Measurements from ENCODE around the gene ATRN. TPM values are rescaled to one million over a fixed set of nuclear protein-coding genes. Genes with fewer than 3 reads are reported as not detected.

The ATRN gene
- total and polyA plus RNA-seq, 4 donors, result 8.4 to 104 (median 46.0) TPM

DNA sequence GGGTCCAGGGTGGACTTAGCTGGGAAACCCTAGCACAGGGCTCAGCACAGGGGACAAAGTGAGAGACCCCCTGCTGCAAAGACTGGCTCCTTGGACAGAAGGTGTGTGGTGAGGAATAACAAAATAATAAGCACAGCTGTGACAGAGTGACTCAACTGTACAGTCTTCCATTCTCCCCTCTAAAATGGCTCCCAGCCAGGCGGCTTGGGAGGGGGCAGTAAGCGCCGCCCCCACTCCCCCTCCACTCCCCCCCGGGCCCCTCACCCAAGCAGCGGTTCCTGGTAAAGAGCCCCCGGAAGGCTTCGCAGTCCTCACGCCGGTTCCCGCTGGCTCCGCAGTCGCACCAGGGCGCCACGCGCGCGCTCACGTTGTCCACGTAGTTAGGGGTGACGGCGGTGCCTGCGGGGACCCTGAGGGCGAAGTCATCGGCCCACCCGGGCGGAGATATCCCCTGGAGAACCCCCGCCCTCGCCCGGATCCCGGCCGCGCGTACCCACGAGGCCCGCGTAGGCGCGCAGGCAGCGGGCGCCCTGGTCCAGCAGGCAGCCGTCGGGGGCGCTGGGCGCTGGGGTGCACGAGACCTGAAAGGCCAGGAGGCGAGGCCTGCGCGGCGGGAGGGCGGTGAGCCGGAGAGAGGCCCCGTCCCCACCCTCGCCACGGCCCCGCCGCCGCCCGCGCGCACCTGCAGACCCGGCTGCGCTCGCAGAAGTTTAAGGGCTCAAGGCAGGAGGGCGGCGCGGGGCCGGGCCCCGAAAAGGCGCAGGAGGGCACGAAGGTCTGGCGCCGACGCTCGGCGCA lies 189.6 kb downstream of the ATRN start (continued):
- TF ChIP-seq, protein P1, sequence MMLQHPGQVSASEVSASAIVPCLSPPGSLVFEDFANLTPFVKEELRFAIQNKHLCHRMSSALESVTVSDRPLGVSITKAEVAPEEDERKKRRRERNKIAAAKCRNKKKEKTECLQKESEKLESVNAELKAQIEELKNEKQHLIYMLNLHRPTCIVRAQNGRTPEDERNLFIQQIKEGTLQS (IDR thresholded peaks at IDR 0.05), result no peak
- TF ChIP-seq FOXA2 (IDR thresholded peaks at IDR 0.05) (no peak), RAD21 (IDR thresholded peaks at IDR 0.05) (no peak), NR2F2 (IDR thresholded peaks at IDR 0.05) (no peak), SP1 (IDR thresholded peaks at IDR 0.05) (no peak), EGR1 (IDR thresholded peaks at IDR 0.05; ENCODE audit: low read depth in 2 of 2) (no peak)

- no peak overlapping the region for H3K27ac ChIP-seq (ENCODE audit: low read depth in 1 of 2, low read length in 2 of 2)
- TF ChIP-seq, protein P2, sequence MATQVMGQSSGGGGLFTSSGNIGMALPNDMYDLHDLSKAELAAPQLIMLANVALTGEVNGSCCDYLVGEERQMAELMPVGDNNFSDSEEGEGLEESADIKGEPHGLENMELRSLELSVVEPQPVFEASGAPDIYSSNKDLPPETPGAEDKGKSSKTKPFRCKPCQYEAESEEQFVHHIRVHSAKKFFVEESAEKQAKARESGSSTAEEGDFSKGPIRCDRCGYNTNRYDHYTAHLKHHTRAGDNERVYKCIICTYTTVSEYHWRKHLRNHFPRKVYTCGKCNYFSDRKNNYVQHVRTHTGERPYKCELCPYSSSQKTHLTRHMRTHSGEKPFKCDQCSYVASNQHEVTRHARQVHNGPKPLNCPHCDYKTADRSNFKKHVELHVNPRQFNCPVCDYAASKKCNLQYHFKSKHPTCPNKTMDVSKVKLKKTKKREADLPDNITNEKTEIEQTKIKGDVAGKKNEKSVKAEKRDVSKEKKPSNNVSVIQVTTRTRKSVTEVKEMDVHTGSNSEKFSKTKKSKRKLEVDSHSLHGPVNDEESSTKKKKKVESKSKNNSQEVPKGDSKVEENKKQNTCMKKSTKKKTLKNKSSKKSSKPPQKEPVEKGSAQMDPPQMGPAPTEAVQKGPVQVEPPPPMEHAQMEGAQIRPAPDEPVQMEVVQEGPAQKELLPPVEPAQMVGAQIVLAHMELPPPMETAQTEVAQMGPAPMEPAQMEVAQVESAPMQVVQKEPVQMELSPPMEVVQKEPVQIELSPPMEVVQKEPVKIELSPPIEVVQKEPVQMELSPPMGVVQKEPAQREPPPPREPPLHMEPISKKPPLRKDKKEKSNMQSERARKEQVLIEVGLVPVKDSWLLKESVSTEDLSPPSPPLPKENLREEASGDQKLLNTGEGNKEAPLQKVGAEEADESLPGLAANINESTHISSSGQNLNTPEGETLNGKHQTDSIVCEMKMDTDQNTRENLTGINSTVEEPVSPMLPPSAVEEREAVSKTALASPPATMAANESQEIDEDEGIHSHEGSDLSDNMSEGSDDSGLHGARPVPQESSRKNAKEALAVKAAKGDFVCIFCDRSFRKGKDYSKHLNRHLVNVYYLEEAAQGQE (IDR thresholded peaks at IDR 0.05), result no peak
- no peak for TF ChIP-seq YY1 (IDR thresholded peaks at IDR 0.05)
- no peak for TF ChIP-seq NR2F2 (IDR thresholded peaks at IDR 0.05)
- TF ChIP-seq HNF4A (conservative IDR thresholded peaks at IDR 0.05), result no peak
- TF ChIP-seq FOXA2 (IDR thresholded peaks at IDR 0.05), result no peak
- H3K27me3 ChIP-seq (ENCODE audit: control insufficient read depth in 4 of 4, insufficient read depth in 4 of 4, low read length in 3 of 4), result peaks cover 0 to 23% (median 5%) of the 10 kb centered on the region in 4 donors
- H3K9me3 ChIP-seq (ENCODE audit: control insufficient read depth in 4 of 4, low read length in 3 of 4), result no peaks in the 10 kb centered on the region
- no peak for DNase-seq (ENCODE audit: low spot score)
- H3K9ac ChIP-seq (ENCODE audit: low read depth in 1 of 2, low read length in 2 of 2), result no peak overlapping the region
- H3K36me3 ChIP-seq (ENCODE audit: control insufficient read depth in 4 of 4, insufficient read depth in 3 of 4, low read depth in 1 of 4, low read length in 3 of 4), result no peaks in the 10 kb centered on the region
- H3K4me1 ChIP-seq (ENCODE audit: control insufficient read depth in 4 of 4, insufficient read depth in 4 of 4, low read length in 3 of 4), result peaks cover 0 to 8% (median 3%) of the 10 kb centered on the region in 4 donors
- 10% methylated on average over 60 of the region's 60 CpGs for WGBS
- no peak overlapping the region for H3K4me3 ChIP-seq (ENCODE audit: low read depth in 1 of 3, low read length in 3 of 3)
Observed at GRCh38 chr20:3661060-3661813, 190.4 kb downstream of the ATRN start.

DNA sequence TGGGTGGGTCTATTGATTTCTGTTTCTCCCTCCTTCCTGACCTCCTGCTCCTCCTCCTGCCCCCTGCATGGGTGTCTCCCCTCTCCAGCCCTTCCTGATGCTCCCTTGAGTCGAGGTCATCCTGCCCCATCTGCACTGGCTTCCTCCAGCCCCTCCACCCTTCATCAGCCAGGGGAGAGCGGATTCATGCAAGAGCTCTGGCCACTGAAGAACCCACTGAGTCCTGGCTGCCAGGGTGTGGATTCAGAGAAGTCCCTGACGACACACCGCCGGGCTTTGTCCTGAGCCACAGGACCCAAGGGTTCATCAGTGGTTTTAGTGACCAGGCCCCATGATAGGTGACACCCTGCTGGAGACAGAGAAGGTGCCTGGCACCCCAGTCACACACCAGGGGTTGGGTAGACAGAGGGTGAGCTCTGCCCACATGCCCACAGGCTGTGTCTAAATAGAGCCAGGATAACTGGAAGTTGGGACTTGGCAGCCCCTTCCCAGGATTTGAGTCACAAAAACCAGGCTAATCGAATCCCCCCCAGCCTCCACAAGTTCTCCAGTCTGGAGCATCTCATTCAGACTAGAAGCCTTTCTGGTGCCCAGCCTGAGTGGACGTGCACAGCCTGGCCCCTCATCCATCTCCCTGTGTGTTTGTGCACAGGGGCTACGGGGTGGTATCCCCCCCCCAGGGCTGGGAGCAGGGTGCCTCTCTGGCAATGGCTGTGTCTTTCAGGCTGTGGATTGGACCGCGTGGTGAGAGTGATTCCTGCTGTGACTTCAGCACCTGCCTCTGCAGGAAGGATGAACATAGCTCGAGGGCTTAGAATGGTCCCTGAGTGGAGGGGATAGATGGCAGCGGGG lies 191.2 kb downstream of the ATRN start:
- Histone ChIP-seq H3K27ac (ENCODE audit: low read depth in 1 of 2, low read length in 2 of 2) (no peak overlapping the region), H3K9ac (ENCODE audit: low read depth in 1 of 2, low read length in 2 of 2) (no peak overlapping the region), H3K4me3 (ENCODE audit: low read depth in 1 of 3, low read length in 3 of 3) (no peak overlapping the region), H3K9me3 (ENCODE audit: control insufficient read depth in 4 of 4, low read length in 3 of 4) (no peaks in the 10 kb centered on the region), H3K4me1 (ENCODE audit: control insufficient read depth in 4 of 4, insufficient read depth in 4 of 4, low read length in 3 of 4) (peaks cover 0 to 8% (median 3%) of the 10 kb centered on the region in 4 donors), H3K36me3 (ENCODE audit: control insufficient read depth in 4 of 4, insufficient read depth in 3 of 4, low read depth in 1 of 4, low read length in 3 of 4) (no peaks in the 10 kb centered on the region), H3K27me3 (ENCODE audit: control insufficient read depth in 4 of 4, insufficient read depth in 4 of 4, low read length in 3 of 4) (peaks cover 0 to 23% (median 5%) of the 10 kb centered on the region in 4 donors)
- TF ChIP-seq NR2F2 (IDR thresholded peaks at IDR 0.05) (no peak), HNF4G (IDR thresholded peaks at IDR 0.05) (no peak), YY1 (IDR thresholded peaks at IDR 0.05) (no peak)
- TF ChIP-seq, protein P3, sequence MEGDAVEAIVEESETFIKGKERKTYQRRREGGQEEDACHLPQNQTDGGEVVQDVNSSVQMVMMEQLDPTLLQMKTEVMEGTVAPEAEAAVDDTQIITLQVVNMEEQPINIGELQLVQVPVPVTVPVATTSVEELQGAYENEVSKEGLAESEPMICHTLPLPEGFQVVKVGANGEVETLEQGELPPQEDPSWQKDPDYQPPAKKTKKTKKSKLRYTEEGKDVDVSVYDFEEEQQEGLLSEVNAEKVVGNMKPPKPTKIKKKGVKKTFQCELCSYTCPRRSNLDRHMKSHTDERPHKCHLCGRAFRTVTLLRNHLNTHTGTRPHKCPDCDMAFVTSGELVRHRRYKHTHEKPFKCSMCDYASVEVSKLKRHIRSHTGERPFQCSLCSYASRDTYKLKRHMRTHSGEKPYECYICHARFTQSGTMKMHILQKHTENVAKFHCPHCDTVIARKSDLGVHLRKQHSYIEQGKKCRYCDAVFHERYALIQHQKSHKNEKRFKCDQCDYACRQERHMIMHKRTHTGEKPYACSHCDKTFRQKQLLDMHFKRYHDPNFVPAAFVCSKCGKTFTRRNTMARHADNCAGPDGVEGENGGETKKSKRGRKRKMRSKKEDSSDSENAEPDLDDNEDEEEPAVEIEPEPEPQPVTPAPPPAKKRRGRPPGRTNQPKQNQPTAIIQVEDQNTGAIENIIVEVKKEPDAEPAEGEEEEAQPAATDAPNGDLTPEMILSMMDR (IDR thresholded peaks at IDR 0.05; ENCODE audit: low read depth, low read length, missing input control), result no peak
- DNase-seq (ENCODE audit: low spot score), result no peak
- 64% methylated on average over 12 of the region's 12 CpGs for WGBS

Data from liver (tissue), 9 donors.